PC-3 (cell line): ENCODE results near the gene VPS33B.

Experiments used
- EZH2 ChIP-seq: fragments of 300-600 bp; sonication (generic); IDR thresholded peaks from one replicate; pipeline ENCODE4 v1.6.1; 2017; ENCODE audit warnings: antibody characterized with exemption, mild to moderate bottlenecking, low read length; ENCODE audit not compliant: unreplicated experiment
- EZH2phosphoT487 ChIP-seq: fragments of 300-600 bp; sonication (generic); IDR thresholded peaks from 2 replicates; pipeline ENCODE4 v1.6.1; 2018; ENCODE audit warnings: mild to moderate bottlenecking, antibody characterized with exemption, low read length, borderline replicate concordance
- TF ChIP-seq, protein P1 (sequence below): fragments of 300-600 bp; sonication (generic); conservative IDR thresholded peaks from 2 replicates; pipeline ENCODE4 v1.5.1; 2017; ENCODE audit warnings: antibody characterized with exemption, low read depth, mild to moderate bottlenecking, low read length

DNA sequence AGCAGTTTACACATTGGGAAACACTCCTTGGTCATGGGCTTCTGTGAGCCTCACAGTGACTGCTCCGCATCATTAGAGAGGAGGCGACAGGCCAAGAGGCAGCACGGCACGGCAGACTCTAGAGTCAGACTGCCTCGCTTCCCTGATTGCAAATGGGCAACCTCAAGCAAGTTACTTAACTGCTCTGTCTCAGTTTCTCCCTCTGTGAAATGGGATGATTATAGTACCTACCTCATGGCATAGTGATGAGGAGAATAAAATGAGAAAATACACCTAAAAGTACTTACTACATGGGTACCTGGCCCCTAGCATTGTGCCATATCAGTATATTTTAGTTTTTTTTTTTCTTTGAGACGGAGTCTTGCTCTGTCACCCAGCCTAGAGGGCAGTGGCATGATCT, 71.7 kb downstream of the VPS33B start:
- TF ChIP-seq, protein P1, sequence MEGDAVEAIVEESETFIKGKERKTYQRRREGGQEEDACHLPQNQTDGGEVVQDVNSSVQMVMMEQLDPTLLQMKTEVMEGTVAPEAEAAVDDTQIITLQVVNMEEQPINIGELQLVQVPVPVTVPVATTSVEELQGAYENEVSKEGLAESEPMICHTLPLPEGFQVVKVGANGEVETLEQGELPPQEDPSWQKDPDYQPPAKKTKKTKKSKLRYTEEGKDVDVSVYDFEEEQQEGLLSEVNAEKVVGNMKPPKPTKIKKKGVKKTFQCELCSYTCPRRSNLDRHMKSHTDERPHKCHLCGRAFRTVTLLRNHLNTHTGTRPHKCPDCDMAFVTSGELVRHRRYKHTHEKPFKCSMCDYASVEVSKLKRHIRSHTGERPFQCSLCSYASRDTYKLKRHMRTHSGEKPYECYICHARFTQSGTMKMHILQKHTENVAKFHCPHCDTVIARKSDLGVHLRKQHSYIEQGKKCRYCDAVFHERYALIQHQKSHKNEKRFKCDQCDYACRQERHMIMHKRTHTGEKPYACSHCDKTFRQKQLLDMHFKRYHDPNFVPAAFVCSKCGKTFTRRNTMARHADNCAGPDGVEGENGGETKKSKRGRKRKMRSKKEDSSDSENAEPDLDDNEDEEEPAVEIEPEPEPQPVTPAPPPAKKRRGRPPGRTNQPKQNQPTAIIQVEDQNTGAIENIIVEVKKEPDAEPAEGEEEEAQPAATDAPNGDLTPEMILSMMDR: no peak
- TF ChIP-seq EZH2 (no peak), EZH2phosphoT487 (no peak)
